G401.6 (cell line): ENCODE results near the gene PIGQ.

Experiments
- FAIRE-seq: peaks from 2 replicates; lab custom pipeline; 2012; peaks lifted over from hg19 to GRCh38; lab: Jason Lieb, UNC

Gene PIGQ

GRCh38 chr16:608019-608418, 38.3 kb downstream of the PIGQ start:
- no peak for FAIRE-seq

- FAIRE-seq, result no peak
Observed at GRCh38 chr16:609316-609715, 39.5 kb downstream of the PIGQ start.

GRCh38 chr16:609984-610383, 40.2 kb downstream of the PIGQ start:
- FAIRE-seq, result no peak

GRCh38 chr16:610513-611381, 41.0 kb downstream of the PIGQ start:
- no peak for FAIRE-seq

- FAIRE-seq, result no peak
Observed at GRCh38 chr16:615122-615521, 45.4 kb downstream of the PIGQ start.

- no peak for FAIRE-seq
Observed at GRCh38 chr16:616733-617586, 47.2 kb downstream of the PIGQ start.

- FAIRE-seq, result no peak
Observed at GRCh38 chr16:617855-618254, 48.1 kb downstream of the PIGQ start.

GRCh38 chr16:619476-620100, 49.8 kb downstream of the PIGQ start:
- no peak for FAIRE-seq

- FAIRE-seq, result no peak
Observed at GRCh38 chr16:620700-621525, 51.1 kb downstream of the PIGQ start.

- no peak for FAIRE-seq
Observed at GRCh38 chr16:621526-622105, 51.8 kb downstream of the PIGQ start.

GRCh38 chr16:622920-623280, 53.1 kb downstream of the PIGQ start:
- FAIRE-seq, result no peak

GRCh38 chr16:624526-625070, 54.8 kb downstream of the PIGQ start:
- FAIRE-seq, result no peak

GRCh38 chr16:625117-625976, 55.6 kb downstream of the PIGQ start:
- FAIRE-seq, result no peak

GRCh38 chr16:625977-626765, 56.4 kb downstream of the PIGQ start:
- no peak for FAIRE-seq

GRCh38 chr16:626787-627453, 57.2 kb downstream of the PIGQ start:
- FAIRE-seq, result no peak

- FAIRE-seq, result no peak
Observed at GRCh38 chr16:627454-628239, 57.9 kb downstream of the PIGQ start.

- no peak for FAIRE-seq
Observed at GRCh38 chr16:628321-629061, 58.7 kb downstream of the PIGQ start.
